IMR-90 (cell line): ENCODE data around the gene KLHL14. TPM values are rescaled to one million over a fixed set of nuclear protein-coding genes. Genes with fewer than 3 reads are reported as not detected.

Source experiments
- ATAC-seq: fragments of 200-7000 bp; cut with Tn5 transposase; 2 replicates; pipeline ENCODE4 v1.9.1; 2020; ENCODE audit warnings: low read depth, mild to moderate bottlenecking, moderate library complexity
- BruUV-seq: library from RNA; stranded (reverse); fragments of 400-500 nt; replicated peaks from 2 replicates; lab custom pipeline; 2021; lab: Mats Ljungman, UMichigan
- CTCF ChIA-PET: fragments of 300-600 bp; formaldehyde crosslinking; extraction: SDS; loops from one replicate; lab custom pipeline; 2021; ENCODE audit warnings: antibody characterized with exemption; lab: Yijun Ruan, JAX
- POLR2A ChIA-PET: fragments of 300-600 bp; sonication (Branson Sonifier 250); formaldehyde crosslinking; loops from one replicate; lab custom pipeline; 2022; ENCODE audit warnings: antibody characterized with exemption; ENCODE audit not compliant: unreplicated experiment; lab: Charles Lee
- DNase-seq: peaks from one replicate; pipeline ENCODE4 v3.0.0; 2013
- H2AFZ ChIP-seq: replicated peaks from 2 replicates; pipeline ENCODE3; 2013; ENCODE audit warnings: low read length, mild to moderate bottlenecking; ENCODE audit not compliant: poor library complexity
- H2AK5ac ChIP-seq: 2 replicates; pipeline ENCODE4 v1.6.1; 2013; ENCODE audit warnings: low read depth, low read length, inconsistent platforms
- H2AK9ac ChIP-seq: replicated peaks from 2 replicates; pipeline ENCODE3; 2013; ENCODE audit warnings: mild to moderate bottlenecking, low read depth, low read length, moderate library complexity; ENCODE audit not compliant: poor library complexity
- H2BK120ac ChIP-seq: 2 replicates; pipeline ENCODE4 v1.6.1; 2013; ENCODE audit warnings: low read depth, low read length, inconsistent platforms
- H2BK15ac ChIP-seq: 3 replicates; pipeline ENCODE4 v1.6.1; 2013; ENCODE audit warnings: low read depth, low read length, inconsistent platforms
- H2BK20ac ChIP-seq: 2 replicates; pipeline ENCODE4 v1.6.1; 2013; ENCODE audit warnings: low read depth, mild to moderate bottlenecking, inconsistent platforms, low read length, moderate library complexity
- H2BK5ac ChIP-seq: 2 replicates; pipeline ENCODE4 v1.6.1; 2013; ENCODE audit warnings: mild to moderate bottlenecking, low read depth, low read length, inconsistent platforms; ENCODE audit not compliant: poor library complexity, severe bottlenecking
- H3K14ac ChIP-seq: replicated peaks from 2 replicates; pipeline ENCODE4 v1.6.1; 2013; ENCODE audit warnings: low read depth, low read length, inconsistent platforms
- H3K18ac ChIP-seq: 2 replicates; pipeline ENCODE4 v1.6.1; 2013; ENCODE audit warnings: low read depth, low read length, control low read depth
- H3K23ac ChIP-seq: 2 replicates; pipeline ENCODE4 v1.6.1; 2013; ENCODE audit warnings: low read depth, low read length, inconsistent platforms
- H3K27ac ChIP-seq: 2 replicates; pipeline ENCODE4 v1.5.1; 2013; ENCODE audit warnings: mild to moderate bottlenecking, control low read depth, low read length; ENCODE audit not compliant: insufficient read depth
- H3K27me3 ChIP-seq: 2 replicates; pipeline ENCODE4 v1.6.1; 2013; ENCODE audit warnings: low read length; ENCODE audit not compliant: control insufficient read depth, insufficient read depth
- H3K36me3 ChIP-seq: 2 replicates; pipeline ENCODE4 v1.6.1; 2013; ENCODE audit warnings: low read length, mixed read lengths; ENCODE audit not compliant: control insufficient read depth, insufficient read depth
- H3K4ac ChIP-seq: 2 replicates; pipeline ENCODE4 v1.6.1; 2013; ENCODE audit warnings: low read depth, low read length, inconsistent platforms
- H3K4me1 ChIP-seq: 2 replicates; pipeline ENCODE4 v1.6.1; 2013; ENCODE audit warnings: low read length, mixed read lengths; ENCODE audit not compliant: control insufficient read depth, insufficient read depth
- H3K4me2 ChIP-seq: 2 replicates; pipeline ENCODE4 v1.6.1; 2013; ENCODE audit warnings: low read depth, mild to moderate bottlenecking, control low read depth, low read length, moderate library complexity
- H3K4me3 ChIP-seq: 2 replicates; pipeline ENCODE4 v1.5.1; 2013; ENCODE audit warnings: low read depth, mild to moderate bottlenecking, control low read depth, low read length, moderate library complexity; ENCODE audit not compliant: insufficient read depth
- H3K56ac ChIP-seq: 2 replicates; pipeline ENCODE4 v1.6.1; 2013; ENCODE audit warnings: low read length, inconsistent platforms; ENCODE audit not compliant: insufficient read depth; ENCODE audit errors: extremely low read depth
- H3K79me1 ChIP-seq, 2 experiments: 2 replicates each; pipeline ENCODE4 v1.6.1; 2013; ENCODE audit warnings: low read length in 2 of 2, inconsistent platforms in 1 of 2, low read depth in 1 of 2
- H3K9ac ChIP-seq: 2 replicates; pipeline ENCODE4 v1.6.1; 2013; ENCODE audit warnings: low read depth, low read length, control low read depth
- H3K9me1 ChIP-seq: 2 replicates; pipeline ENCODE4 v1.6.1; 2013; ENCODE audit warnings: low read length, inconsistent platforms; ENCODE audit not compliant: insufficient read depth
- H3K9me3 ChIP-seq: 2 replicates; pipeline ENCODE4 v1.6.1; 2013; ENCODE audit warnings: low read length; ENCODE audit not compliant: control insufficient read depth, insufficient read depth
- H4K20me1 ChIP-seq: 2 replicates; pipeline ENCODE4 v1.6.1; 2013; ENCODE audit warnings: low read length, inconsistent platforms; ENCODE audit not compliant: insufficient read depth
- H4K5ac ChIP-seq: 2 replicates; pipeline ENCODE4 v1.6.1; 2013; ENCODE audit warnings: mild to moderate bottlenecking, low read depth, low read length, control low read depth
- H4K8ac ChIP-seq, 2 experiments: 2 replicates each; pipeline ENCODE4 v1.6.1; 2013; ENCODE audit warnings: low read depth in 2 of 2, low read length in 2 of 2, control low read depth in 1 of 2, inconsistent platforms in 1 of 2
- H4K91ac ChIP-seq: 2 replicates; pipeline ENCODE4 v1.6.1; 2013; ENCODE audit warnings: low read depth, low read length, inconsistent platforms; ENCODE audit not compliant: insufficient read depth
- POLR2A ChIP-seq: IDR thresholded peaks from 2 replicates; pipeline ENCODE4 v1.6.1; 2012; ENCODE audit warnings: mild to moderate bottlenecking, low read depth, low read length
- RCOR1 ChIP-seq: IDR thresholded peaks from 2 replicates; pipeline ENCODE4 v1.6.1; 2012; ENCODE audit warnings: mild to moderate bottlenecking, low read length, improper control_type of control experiment; ENCODE audit not compliant: insufficient replicate concordance
- WGBS, 2 experiments: methylation state at CpG; one replicate each; pipeline versions ENCODE4 v1.1.5 to v1.1.7; 2013; ENCODE audit warnings: missing lambda C conversion rate in 2 of 2; ENCODE audit not compliant: insufficient read length in 1 of 2; ENCODE audit errors: extremely low coverage in 2 of 2; 5-methylcytosine and 5-hydroxymethylcytosine counted together
- dilution Hi-C: fragments of 300-500 bp; cut with HindIII; formaldehyde crosslinking; loops from one replicate; pipeline ENCODE4 v1.14.3; 2018; ENCODE audit warnings: low sequenced_read_pairs; ENCODE audit not compliant: unreplicated experiment
- in situ Hi-C: fragments of 300-500 bp; cut with MboI; formaldehyde crosslinking; loops from 3 replicates; pipeline ENCODE4 v1.14.3; 2019; ENCODE audit warnings: low sequenced_read_pairs, inconsistent platforms, mixed read lengths
- intact Hi-C: fragments of 100-400 bp; cut with micrococcal nuclease; formaldehyde crosslinking; loops from 2 replicates; pipeline ENCODE4 v1.10.0; 2022
- polyA plus RNA-seq, 3 experiments: library from polyadenylated mRNA; depleted of rRNA; stranded (reverse); fragments of >200 nt; gene quantifications; 2 replicates each; pipeline ENCODE4 v1.2.3, GENCODE V29; 2012; ENCODE audit warnings: low replicate concordance in 1 of 3
- total RNA-seq: library from RNA; depleted of rRNA; stranded (reverse); fragments of >200 nt; gene quantifications from 2 replicates; pipeline ENCODE4 v1.2.3, GENCODE V29; 2012
- TF ChIP-seq, protein P1 (sequence below): conservative IDR thresholded peaks from 2 replicates; pipeline ENCODE4 v1.5.1; 2012; ENCODE audit warnings: mild to moderate bottlenecking, low read depth, low read length, improper control_type of control experiment

KLHL14 gene
- total and polyA plus RNA-seq, 2 of the 4 experiments (the other 2 are of a cell fraction), result not detected

- Histone ChIP-seq H3K79me1 (no peaks in the 10 kb centered on the region), H2BK120ac (no peak overlapping the region), H2BK20ac (no peak overlapping the region), H2AK5ac (no peak overlapping the region), H4K91ac (no peak overlapping the region), H2AFZ (peak overlapping the region; percentile 51), H3K9ac (no peak overlapping the region), H3K27me3 (no peaks in the 10 kb centered on the region), H3K4me3 (no peak overlapping the region), H3K14ac (no peak overlapping the region), H3K9me1 (no peaks in the 10 kb centered on the region), H3K4me1 (no peaks in the 10 kb centered on the region), H3K4ac (no peak overlapping the region), H4K20me1 (no peaks in the 10 kb centered on the region), H3K18ac (no peak overlapping the region), H2BK5ac (no peak overlapping the region), H3K4me2 (no peak overlapping the region), H3K23ac (no peak overlapping the region), H4K8ac (no peak overlapping the region), H3K56ac (no peak overlapping the region), H4K5ac (no peak overlapping the region), H3K36me3 (no peaks in the 10 kb centered on the region), H2AK9ac (peak overlapping the region; percentile 8), H3K9me3 (no peaks in the 10 kb centered on the region), H2BK15ac (no peak overlapping the region), H3K27ac (no peak overlapping the region)
- DNase-seq (no peak), ATAC-seq (no peak)
- intact Hi-C loops, result no loop called here
- ChIA-PET POLR2A (no interaction called here), CTCF (no interaction called here)
- BruUV-seq, result no TSS peak
- TF ChIP-seq RCOR1 (no peak), POLR2A (no peak)
- TF ChIP-seq, protein P1, sequence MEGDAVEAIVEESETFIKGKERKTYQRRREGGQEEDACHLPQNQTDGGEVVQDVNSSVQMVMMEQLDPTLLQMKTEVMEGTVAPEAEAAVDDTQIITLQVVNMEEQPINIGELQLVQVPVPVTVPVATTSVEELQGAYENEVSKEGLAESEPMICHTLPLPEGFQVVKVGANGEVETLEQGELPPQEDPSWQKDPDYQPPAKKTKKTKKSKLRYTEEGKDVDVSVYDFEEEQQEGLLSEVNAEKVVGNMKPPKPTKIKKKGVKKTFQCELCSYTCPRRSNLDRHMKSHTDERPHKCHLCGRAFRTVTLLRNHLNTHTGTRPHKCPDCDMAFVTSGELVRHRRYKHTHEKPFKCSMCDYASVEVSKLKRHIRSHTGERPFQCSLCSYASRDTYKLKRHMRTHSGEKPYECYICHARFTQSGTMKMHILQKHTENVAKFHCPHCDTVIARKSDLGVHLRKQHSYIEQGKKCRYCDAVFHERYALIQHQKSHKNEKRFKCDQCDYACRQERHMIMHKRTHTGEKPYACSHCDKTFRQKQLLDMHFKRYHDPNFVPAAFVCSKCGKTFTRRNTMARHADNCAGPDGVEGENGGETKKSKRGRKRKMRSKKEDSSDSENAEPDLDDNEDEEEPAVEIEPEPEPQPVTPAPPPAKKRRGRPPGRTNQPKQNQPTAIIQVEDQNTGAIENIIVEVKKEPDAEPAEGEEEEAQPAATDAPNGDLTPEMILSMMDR, result no peak
- 57% methylated on average over 1 of the region's 5 CpGs; no CpG with 5 or more reads in 1 of the 2 experiments for WGBS, 2 experiments
- in situ Hi-C loops, result no loop called here
- dilution Hi-C loops, result no loop called here
Measured at GRCh38 chr18:32669549-32670165, 103.2 kb downstream of the KLHL14 start.
